Measurements from ENCODE around the gene SLC26A1.
"Not testable (repeated sequence)": the region's sequence is repeated elsewhere in the genome, so short reads cannot be mapped to it uniquely, and the experiment has no call there.

Gene SLC26A1

DNA sequence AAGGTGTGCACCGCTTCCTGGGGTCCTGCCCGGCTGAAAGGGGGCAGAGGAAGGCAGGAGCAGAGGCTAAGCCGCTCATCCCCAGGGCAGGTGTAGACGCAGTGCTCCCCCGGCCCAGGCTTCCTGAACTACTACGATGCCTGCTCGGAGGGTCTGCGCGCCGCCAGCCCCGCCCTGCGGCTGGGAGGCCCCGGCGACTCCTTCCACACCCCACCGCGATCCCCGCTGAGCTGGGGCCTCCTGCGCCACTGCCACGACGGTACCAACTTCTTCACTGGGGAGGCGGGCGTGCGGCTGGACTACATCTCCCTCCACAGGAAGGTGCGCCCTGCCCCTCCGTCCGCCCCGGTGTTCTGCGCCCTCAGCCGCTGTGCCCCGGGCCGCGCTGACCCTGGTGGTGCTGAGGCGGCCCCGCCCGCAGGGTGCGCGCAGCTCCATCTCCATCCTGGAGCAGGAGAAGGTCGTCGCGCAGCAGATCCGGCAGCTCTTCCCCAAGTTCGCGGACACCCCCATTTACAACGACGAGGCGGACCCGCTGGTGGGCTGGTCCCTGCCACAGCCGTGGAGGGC is 8.4 kb upstream of the SLC26A1 start:
- Histone ChIP-seq H3K36me3 (ENCODE audit: insufficient read depth, low read length) (no peaks in the 10 kb centered on the region), H3K4me2 (ENCODE audit: low read length) (no peak overlapping the region), H3K4me1 (ENCODE audit: insufficient read depth, low read length, severe bottlenecking) (no peaks in the 10 kb centered on the region), H3K27me3 (ENCODE audit: insufficient read depth, low read length) (no peaks in the 10 kb centered on the region), H3F3A (ENCODE audit: insufficient read depth, low read length) (no peaks in the 10 kb centered on the region), H3K27ac (ENCODE audit: low read depth, low read length, poor library complexity, severe bottlenecking) (no peak overlapping the region), H2AFZ (ENCODE audit: low read length) (no peak overlapping the region), H4K20me1 (ENCODE audit: insufficient read depth, low read length) (no peaks in the 10 kb centered on the region), H3K9ac (ENCODE audit: low read length) (no peak overlapping the region), H3K4me3 (ENCODE audit: low read depth, low read length, poor library complexity, severe bottlenecking) (no peak overlapping the region), H3K9me2 (ENCODE audit: low read depth, low read length) (no peaks in the 10 kb centered on the region), H3K9me3 (ENCODE audit: low read length) (no peaks in the 10 kb centered on the region), H3K79me2 (ENCODE audit: insufficient read depth, low read length) (no peaks in the 10 kb centered on the region)
- TF ChIP-seq EZH2 (IDR thresholded peaks at IDR 0.05; ENCODE audit: borderline replicate concordance, low read length) (no peak), CTCF (IDR thresholded peaks at IDR 0.05; ENCODE audit: low read length) (no peak)

DNA sequence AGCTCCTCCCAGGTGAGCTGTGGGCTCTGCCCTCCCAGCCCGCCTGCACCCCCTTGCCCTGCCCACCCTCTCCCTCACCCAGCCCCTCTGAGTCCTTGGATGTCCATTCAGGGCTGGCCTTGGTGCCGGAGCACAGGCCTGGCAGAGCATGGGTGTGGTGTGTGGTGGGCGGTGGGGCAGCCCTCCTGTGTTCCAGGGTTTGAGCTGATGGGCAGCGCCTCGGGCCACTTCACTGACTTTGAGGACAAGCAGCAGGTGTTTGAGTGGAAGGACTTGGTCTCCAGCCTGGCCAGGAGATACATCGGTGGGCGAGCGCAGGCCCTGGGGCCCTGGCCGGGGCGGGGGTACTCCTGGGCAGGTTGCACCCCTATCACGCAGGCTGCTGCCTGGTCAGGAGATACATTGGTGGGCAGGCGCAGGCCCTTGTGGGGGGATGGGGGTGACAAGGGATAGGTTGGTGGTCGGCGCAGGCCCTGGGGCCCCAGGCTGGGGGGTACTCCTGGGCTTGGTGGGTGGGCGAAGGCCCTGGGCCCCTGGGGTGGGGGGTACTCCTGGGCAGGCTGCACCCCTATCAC is 7.6 kb upstream of the SLC26A1 start:
- no peaks in the 10 kb centered on the region for H3K9me3 ChIP-seq (ENCODE audit: low read length)
- H3K36me3 ChIP-seq (ENCODE audit: insufficient read depth, low read length), result no peaks in the 10 kb centered on the region
- H2AFZ ChIP-seq (ENCODE audit: low read length), result no peak overlapping the region
- H3K4me3 ChIP-seq (ENCODE audit: low read depth, low read length, poor library complexity, severe bottlenecking), result no peak overlapping the region
- no peak overlapping the region for H3K27ac ChIP-seq (ENCODE audit: low read depth, low read length, poor library complexity, severe bottlenecking)
- no peak overlapping the region for H3K4me2 ChIP-seq (ENCODE audit: low read length)
- H3K9me2 ChIP-seq (ENCODE audit: low read depth, low read length), result no peaks in the 10 kb centered on the region
- no peaks in the 10 kb centered on the region for H4K20me1 ChIP-seq (ENCODE audit: insufficient read depth, low read length)
- H3F3A ChIP-seq (ENCODE audit: insufficient read depth, low read length), result no peaks in the 10 kb centered on the region
- no peak for TF ChIP-seq EZH2 (IDR thresholded peaks at IDR 0.05; ENCODE audit: borderline replicate concordance, low read length)
- no peak for TF ChIP-seq CTCF (IDR thresholded peaks at IDR 0.05; ENCODE audit: low read length)
- no peaks in the 10 kb centered on the region for H3K4me1 ChIP-seq (ENCODE audit: insufficient read depth, low read length, severe bottlenecking)
- H3K79me2 ChIP-seq (ENCODE audit: insufficient read depth, low read length), result no peaks in the 10 kb centered on the region
- no peaks in the 10 kb centered on the region for H3K27me3 ChIP-seq (ENCODE audit: insufficient read depth, low read length)
- H3K9ac ChIP-seq (ENCODE audit: low read length), result no peak overlapping the region

- no peak overlapping the region for H2AFZ ChIP-seq (ENCODE audit: low read length)
- H3K4me2 ChIP-seq (ENCODE audit: low read length), result no peak overlapping the region
- H3K9ac ChIP-seq (ENCODE audit: low read length), result no peak overlapping the region
- no peak overlapping the region for H3K4me3 ChIP-seq (ENCODE audit: low read depth, low read length, poor library complexity, severe bottlenecking)
- H3K9me2 ChIP-seq (ENCODE audit: low read depth, low read length), result no peaks in the 10 kb centered on the region
- TF ChIP-seq EZH2 (IDR thresholded peaks at IDR 0.05; ENCODE audit: borderline replicate concordance, low read length) (no peak), CTCF (IDR thresholded peaks at IDR 0.05; ENCODE audit: low read length) (no peak)
- no peaks in the 10 kb centered on the region for H3K36me3 ChIP-seq (ENCODE audit: insufficient read depth, low read length)
- no peaks in the 10 kb centered on the region for H3K27me3 ChIP-seq (ENCODE audit: insufficient read depth, low read length)
- H3K79me2 ChIP-seq (ENCODE audit: insufficient read depth, low read length), result no peaks in the 10 kb centered on the region
- no peak overlapping the region for H3K27ac ChIP-seq (ENCODE audit: low read depth, low read length, poor library complexity, severe bottlenecking)
- H3F3A ChIP-seq (ENCODE audit: insufficient read depth, low read length), result no peaks in the 10 kb centered on the region
- no peaks in the 10 kb centered on the region for H3K9me3 ChIP-seq (ENCODE audit: low read length)
- H4K20me1 ChIP-seq (ENCODE audit: insufficient read depth, low read length), result no peaks in the 10 kb centered on the region
- no peaks in the 10 kb centered on the region for H3K4me1 ChIP-seq (ENCODE audit: insufficient read depth, low read length, severe bottlenecking)
These were observed 6.8 kb upstream of the SLC26A1 start for GRCh38 chr4:999882-1000425.

GRCh38 chr4:999240-999863 is 6.1 kb upstream of the SLC26A1 start:
- not testable (repeated sequence) for H3K4me1 ChIP-seq (ENCODE audit: insufficient read depth, low read length, severe bottlenecking); H3F3A ChIP-seq (ENCODE audit: insufficient read depth, low read length); H3K9ac ChIP-seq (ENCODE audit: low read length); H3K4me3 ChIP-seq (ENCODE audit: low read depth, low read length, poor library complexity, severe bottlenecking); H3K27me3 ChIP-seq (ENCODE audit: insufficient read depth, low read length); H3K4me2 ChIP-seq (ENCODE audit: low read length); H3K27ac ChIP-seq (ENCODE audit: low read depth, low read length, poor library complexity, severe bottlenecking); H2AFZ ChIP-seq (ENCODE audit: low read length); H3K79me2 ChIP-seq (ENCODE audit: insufficient read depth, low read length); H3K9me3 ChIP-seq (ENCODE audit: low read length); H3K9me2 ChIP-seq (ENCODE audit: low read depth, low read length); H4K20me1 ChIP-seq (ENCODE audit: insufficient read depth, low read length); H3K36me3 ChIP-seq (ENCODE audit: insufficient read depth, low read length)
